ENCODE results near the gene IL12A.

IL12A gene

GRCh38 chr3:160027541-160028195, 39.0 kb downstream of the IL12A start:
- DNase-seq (ENCODE audit: low read depth in 2 of 2), result no peak

DNA sequence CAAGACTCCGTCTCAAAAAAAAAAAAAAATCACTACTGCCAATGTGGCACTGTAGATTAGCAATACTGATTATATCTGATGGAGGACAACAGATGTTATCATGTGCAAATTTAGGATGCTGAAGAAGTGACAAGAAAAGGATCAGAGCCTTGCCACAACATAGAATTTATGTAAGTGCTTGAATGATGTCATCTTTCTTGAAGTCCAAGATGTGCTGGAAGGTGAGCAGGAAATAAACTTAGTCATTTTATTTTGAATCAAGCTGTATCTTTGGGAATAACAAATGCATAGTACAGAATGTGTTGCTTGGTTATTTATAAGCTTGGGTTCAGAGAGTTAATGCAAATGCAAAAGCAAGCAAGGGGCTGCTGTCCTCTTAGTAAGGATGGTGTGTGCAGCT, 47.1 kb downstream of the IL12A start:
- DNase-seq (ENCODE audit: low read depth in 2 of 2), result no peak

DNA sequence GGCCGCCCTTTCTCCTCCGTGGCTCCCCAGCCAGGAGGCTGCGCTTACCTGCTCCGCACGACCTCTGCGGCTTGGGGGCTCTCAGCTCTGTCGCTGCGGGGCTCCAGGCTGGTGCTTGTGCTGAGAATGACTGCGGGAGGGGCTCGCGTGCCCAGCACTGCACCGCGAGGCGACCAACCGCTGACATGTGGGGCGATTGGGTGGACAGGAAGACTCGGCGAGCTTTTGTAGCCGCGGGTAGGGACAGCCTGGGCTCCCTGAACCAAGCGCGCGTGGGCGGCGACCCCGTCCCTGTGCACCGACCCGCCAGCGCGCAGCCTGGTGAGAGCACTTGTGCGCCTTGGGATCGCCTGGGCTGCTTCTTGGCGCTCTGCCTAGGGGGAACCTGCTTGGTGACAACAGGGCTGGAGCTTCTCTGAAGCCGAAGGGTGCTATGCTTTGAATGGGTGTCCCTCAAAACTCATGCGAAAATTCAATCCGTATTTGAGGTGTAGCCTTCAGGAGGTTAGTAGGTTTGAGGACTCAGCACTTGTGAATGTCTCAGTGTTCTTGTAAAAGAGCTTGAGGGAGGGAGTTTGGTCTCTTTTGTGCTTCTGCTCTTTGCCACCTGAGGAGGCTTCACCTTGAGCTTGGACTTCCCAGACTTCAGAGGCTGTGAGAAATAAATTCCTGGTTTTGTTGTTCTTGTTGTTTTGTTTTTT, 50.4 kb downstream of the IL12A start:
- DNase-seq (ENCODE audit: low read depth in 2 of 2), result no peak

GRCh38 chr3:160040181-160040580, 51.5 kb downstream of the IL12A start:
- no peak for DNase-seq (ENCODE audit: low read depth in 2 of 2)

- no peak for DNase-seq (ENCODE audit: low read depth in 2 of 2)
Observed at GRCh38 chr3:160041465-160041864, 52.8 kb downstream of the IL12A start.

DNA sequence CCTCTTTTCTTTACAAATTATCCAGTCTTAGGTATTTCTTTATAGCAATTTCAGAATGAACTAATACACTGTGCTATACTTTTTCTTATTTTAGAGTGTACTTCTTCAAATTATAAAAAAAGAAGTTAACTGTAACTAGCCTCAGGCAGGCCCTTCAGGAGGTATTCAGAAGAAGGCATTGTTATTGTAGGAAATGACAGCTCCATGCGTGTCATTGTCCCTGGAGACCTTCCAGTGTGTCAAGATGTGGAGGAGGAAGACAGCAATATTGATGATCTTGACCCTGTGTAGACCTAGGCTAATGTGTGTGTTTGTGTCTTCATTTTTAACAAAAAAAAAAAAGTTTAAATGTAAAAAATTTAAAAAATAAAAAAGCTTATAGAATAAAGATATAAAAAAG, 55.5 kb downstream of the IL12A start:
- no peak for DNase-seq (ENCODE audit: low read depth in 2 of 2)
